ENCODE data around the gene SLC6A3. TPM values are rescaled to one million over a fixed set of nuclear protein-coding genes. Genes with fewer than 3 reads are reported as not detected.
A peak's percentile ranks its signal among the peaks of the same experiment; 100 is the strongest.

The SLC6A3 gene
- total and polyA plus RNA-seq, 10 donors: 0.02 to 0.27 (median 0.07) TPM; not detected in 4

- Histone ChIP-seq H3K36me3 (peaks cover 0 to 20% (median 7%) of the 10 kb centered on the region in 6 donors), H3K27ac (no peak overlapping the region), H3K9me3 (no peaks in the 10 kb centered on the region), H3K4me3 (no peak overlapping the region), H3K27me3 (replicated peaks in 1 of 7) (no peaks in the 10 kb centered on the region), H3K4me1 (peaks cover 18 to 51% (median 39%) of the 10 kb centered on the region in 6 donors)
- DNase-seq: peak; percentile 74
- intact Hi-C loops (cut with DNase I; ENCODE audit: low total_unique reads): no loop called here
- 73 to 90% (median 87%) methylated on average over 12 to 21 of the region's 21 CpGs for WGBS, 5 donors
- no peak for TF ChIP-seq POLR2A (IDR thresholded peaks at IDR 0.05)
- TF ChIP-seq CTCF (IDR thresholded peaks at IDR 0.05 in 8 of 11, conservative IDR thresholded peaks at IDR 0.05 in 3 of 11): no peak
- TF ChIP-seq POLR2AphosphoS5 (IDR thresholded peaks at IDR 0.05): no peak
Observed at GRCh38 chr5:1346627-1347440, 98.4 kb downstream of the SLC6A3 start.

- no peaks in the 10 kb centered on the region for H3K27me3 ChIP-seq (replicated peaks in 1 of 7)
Observed at GRCh38 chr5:1345876-1346626, 99.2 kb downstream of the SLC6A3 start.

GRCh38 chr5:1344975-1345838 is 100.0 kb downstream of the SLC6A3 start, which contains the start of gene CLPTM1L:
Gene CLPTM1L, minus strand, starts transcription at chr5:1345099. Its CDS starts 258 bp downstream, at chr5:1344841.
- DNase-seq: peak; percentile 95
- peaks cover 6 to 37% (median 23%) of the 10 kb centered on the region in 6 donors for H3K36me3 ChIP-seq
- no peaks in the 10 kb centered on the region for H3K27me3 ChIP-seq (replicated peaks in 1 of 7)
- peaks cover 18 to 60% (median 40%) of the 10 kb centered on the region in 6 donors for H3K4me1 ChIP-seq
- H3K9me3 ChIP-seq: no peaks in the 10 kb centered on the region
- peak within 1 kb of the TSS; percentile 88 to 96 (median 93) for H3K4me3 ChIP-seq
- intact Hi-C loops (cut with DNase I; ENCODE audit: low total_unique reads): no loop called here
- peak within 1 kb of the TSS; percentile 84 to 93 (median 90) for H3K27ac ChIP-seq
- WGBS, 5 donors: 1 to 4% (median 2%) methylated on average over 28 to 87 of the region's 87 CpGs
- TF ChIP-seq POLR2A (IDR thresholded peaks at IDR 0.05): peak; percentile 18 to 82 (median 55)
- TF ChIP-seq POLR2AphosphoS5 (IDR thresholded peaks at IDR 0.05): peak; percentile 95 to 96 (median 95)
- TF ChIP-seq CTCF (IDR thresholded peaks at IDR 0.05 in 8 of 11, conservative IDR thresholded peaks at IDR 0.05 in 3 of 11): peak in 2 of 11 experiments; percentile 6 to 38

More at GRCh38 chr5:1345876-1346626, 99.2 kb downstream of the SLC6A3 start:
- WGBS, 5 donors: 82 to 90% (median 85%) methylated on average over 21 to 27 of the region's 27 CpGs
- DNase-seq: peak; percentile 81
- TF ChIP-seq CTCF (IDR thresholded peaks at IDR 0.05 in 8 of 11, conservative IDR thresholded peaks at IDR 0.05 in 3 of 11): no peak
- no peak for TF ChIP-seq POLR2A (IDR thresholded peaks at IDR 0.05)
- no peak for TF ChIP-seq POLR2AphosphoS5 (IDR thresholded peaks at IDR 0.05)
- Histone ChIP-seq H3K9me3 (no peaks in the 10 kb centered on the region), H3K27ac (peak overlapping the region in 4 of 8 donors; percentile 90 to 93 (median 91)), H3K36me3 (peaks cover 5 to 28% (median 15%) of the 10 kb centered on the region in 6 donors), H3K4me1 (peaks cover 18 to 56% (median 40%) of the 10 kb centered on the region in 6 donors), H3K4me3 (peak overlapping the region in 7 of 8 donors; percentile 77 to 96 (median 92))
- intact Hi-C loops (cut with DNase I; ENCODE audit: low total_unique reads): no loop called here

All from spleen (tissue), 11 donors.